GM18870 (cell line): ENCODE measurements around the gene GADD45B.

Experiments used
- ATAC-seq: cut with Tn5 transposase; IDR thresholded peaks from one replicate; pipeline ENCODE4 v1.9.1; 2021; ENCODE audit warnings: moderate library complexity; ENCODE audit not compliant: unreplicated experiment

The GADD45B gene, protein sequence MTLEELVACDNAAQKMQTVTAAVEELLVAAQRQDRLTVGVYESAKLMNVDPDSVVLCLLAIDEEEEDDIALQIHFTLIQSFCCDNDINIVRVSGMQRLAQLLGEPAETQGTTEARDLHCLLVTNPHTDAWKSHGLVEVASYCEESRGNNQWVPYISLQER

GRCh38 chr19:2475702-2476450 is at the start of gene GADD45B:
Gene GADD45B, plus strand, starts transcription at chr19:2476127. Its CDS starts 232 bp downstream, at chr19:2476359.
- ATAC-seq = peak; percentile 59

DNA sequence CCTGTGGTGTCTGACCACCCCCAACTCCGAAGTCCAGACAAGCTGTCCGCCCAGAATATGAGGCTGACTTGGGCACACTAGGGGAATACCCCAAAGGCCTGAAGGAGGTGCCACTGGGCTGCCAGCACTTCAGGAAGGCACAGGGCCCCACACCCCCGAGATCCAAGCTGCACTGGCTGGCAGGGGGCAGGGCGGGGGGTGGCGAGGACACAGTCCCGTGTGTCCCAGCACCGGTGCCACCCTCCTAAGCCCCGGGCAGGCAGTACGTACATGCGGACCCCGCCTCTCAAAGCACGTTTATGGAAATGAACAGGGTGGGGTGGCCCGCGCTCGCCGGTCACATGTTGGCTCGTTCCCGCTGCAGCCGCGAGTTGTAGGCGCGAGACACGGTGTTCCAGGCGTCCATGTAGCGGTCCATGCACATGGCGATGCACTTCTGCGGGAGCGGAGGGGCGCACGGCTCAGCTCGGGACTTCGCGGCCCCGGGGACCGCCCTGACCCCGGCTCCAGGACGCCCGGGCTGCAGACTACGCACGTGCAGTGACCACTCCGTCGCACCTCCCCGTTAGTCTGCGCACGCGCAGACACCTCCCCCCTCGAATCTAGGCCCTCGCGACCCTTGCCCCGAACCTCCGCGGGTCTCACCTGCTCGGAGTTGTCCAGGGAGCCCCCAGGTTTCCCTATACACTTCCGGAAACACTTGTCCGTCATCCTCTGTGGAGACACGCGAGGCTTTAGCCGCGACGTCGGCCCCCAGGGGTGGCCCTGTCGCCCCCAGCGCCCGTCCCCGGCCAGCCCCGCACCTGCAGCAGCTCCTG is 49.1 kb upstream of the GADD45B start:
- peak; percentile 6 for ATAC-seq

DNA sequence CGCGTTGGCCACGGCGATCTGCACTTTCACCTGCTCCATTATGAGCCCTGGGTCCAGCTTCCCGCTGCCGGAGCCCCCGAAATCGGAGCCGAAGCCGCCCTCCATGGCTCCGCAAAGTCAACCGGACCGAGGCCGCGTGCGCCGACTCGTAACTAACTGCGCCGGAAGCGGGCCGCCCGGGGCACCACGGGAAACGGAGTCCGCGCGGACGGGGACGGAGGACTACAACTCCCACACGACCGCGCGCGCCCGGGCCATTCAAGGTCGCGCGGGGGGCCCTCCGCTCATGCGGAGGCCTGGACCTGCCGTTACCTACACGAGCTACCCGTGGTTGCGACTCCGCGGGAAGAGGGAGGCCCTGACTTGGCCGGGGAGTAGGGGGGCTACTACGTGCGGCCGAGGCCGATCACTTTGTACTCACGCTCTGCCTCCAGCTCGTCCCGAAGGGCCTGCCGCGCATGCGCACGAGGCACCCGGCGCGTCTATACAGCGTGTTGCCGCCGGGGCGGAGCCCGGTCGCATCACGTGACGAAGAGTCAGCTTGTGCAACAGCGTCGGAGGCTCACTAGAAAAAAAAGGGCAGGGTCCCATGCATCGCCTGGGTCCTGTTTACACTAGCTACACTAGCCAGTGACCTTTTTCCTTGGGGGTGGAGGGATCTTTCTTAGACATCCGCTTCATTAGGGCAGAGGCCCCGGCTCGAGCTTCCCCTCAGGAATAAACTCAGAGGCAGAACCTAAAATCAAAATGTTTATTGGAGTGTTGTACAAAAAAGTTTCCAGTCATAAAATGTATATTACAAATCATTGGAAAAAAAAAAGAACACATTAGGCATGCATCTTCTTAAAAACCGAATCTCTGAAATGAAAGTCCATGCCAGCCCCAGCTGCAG is 48.3 kb upstream of the GADD45B start, which contains the start of gene TIMM13:
TIMM13 (minus strand) TSS at position 158 of the 892 bp plus-strand sequence; CDS start at position 105, 53 bp downstream.
- peak; percentile 59 for ATAC-seq

DNA sequence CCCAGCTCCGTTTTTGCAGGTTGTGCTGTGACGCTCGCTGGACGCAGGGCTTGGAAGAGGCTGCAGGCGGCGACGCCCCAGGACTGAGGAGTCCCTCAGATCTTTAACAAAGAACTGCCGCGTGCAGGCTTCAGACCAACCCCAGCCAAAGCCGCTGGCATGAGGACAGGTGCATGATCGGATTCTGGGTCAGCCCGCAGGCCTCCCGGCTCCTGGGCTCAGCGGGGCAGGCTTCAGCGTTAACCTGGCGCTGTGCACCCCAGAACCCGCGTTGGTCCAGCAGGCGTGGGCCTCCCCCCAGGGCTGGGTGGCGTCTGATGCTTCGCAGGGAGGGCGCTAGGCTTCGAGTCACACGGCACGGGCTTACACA is 47.6 kb upstream of the GADD45B start:
- ATAC-seq = no peak

DNA sequence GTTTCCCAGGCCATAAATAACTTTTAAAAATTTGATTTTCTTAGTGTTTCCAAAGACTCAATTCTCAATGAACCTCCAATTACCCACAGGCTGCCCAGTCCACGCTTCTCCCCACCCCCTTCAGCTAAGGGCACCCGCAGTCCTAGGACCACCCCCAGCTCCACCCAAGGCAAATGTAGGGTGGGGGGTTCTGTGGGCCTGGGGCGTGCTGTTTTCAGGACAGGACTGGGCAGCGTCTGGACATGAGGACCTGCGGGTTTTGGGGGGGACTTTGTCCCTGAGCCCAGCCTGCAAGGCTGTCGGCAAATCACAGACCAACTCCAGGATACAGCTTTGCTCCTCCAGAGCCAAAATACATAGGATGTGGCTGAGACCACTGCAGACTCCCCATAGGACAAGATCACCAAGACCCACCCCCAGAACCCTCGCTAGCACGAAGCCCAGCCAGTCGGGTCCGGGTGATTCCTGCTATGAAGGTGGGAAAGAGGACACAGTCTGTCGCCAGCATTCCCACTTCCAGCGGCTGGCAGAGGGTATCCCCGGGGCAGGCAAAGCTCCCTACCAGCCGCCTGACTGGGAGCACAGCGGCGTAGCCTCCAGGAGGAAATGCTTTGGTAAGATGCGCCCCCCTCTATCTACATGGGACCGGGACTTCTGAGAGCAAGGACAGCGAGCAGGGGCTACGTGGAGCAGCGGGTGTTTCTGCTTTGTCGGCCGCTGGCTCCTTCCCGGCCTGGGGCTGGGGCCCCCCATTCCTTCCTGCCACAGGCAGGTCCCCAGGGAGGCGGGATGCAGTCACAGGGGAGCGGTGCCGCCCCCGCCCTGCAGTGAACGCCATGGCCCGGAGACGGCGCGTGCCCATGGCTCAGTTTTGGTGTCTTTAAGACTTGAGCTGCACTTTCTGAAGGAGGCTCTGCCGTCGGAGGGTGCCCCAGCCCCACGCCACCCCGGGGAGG is 46.9 kb upstream of the GADD45B start:
- no peak for ATAC-seq

DNA sequence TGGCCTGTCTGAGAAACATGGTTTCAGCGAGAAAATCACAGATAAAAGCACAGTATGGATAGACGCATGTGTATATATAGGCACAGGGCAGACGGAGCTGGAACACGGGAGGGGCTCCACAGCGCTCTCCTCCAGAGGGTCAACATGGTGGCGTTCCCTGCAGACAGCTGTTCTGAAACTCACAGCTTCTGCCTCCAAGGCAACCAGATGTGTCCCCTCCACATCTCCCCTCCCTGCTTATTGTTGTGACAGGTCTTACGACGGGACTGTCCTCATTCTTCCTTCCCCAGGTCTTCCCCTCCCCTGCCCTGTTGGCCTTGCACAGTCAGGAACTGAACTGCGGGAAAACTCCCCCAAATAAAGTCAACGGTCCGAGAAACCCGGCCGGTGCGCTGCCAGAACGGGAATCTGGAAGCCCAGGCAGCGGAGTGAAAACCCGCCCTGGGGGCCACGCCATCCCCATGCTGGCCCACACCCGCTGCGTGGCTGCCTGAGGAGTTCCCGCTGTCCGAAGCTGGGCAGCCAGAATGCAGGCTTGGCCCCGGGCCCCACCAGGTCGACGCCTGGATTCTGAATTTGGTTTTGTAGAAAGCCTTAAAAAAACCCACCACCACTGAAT is 45.9 kb upstream of the GADD45B start:
- ATAC-seq = no peak

DNA sequence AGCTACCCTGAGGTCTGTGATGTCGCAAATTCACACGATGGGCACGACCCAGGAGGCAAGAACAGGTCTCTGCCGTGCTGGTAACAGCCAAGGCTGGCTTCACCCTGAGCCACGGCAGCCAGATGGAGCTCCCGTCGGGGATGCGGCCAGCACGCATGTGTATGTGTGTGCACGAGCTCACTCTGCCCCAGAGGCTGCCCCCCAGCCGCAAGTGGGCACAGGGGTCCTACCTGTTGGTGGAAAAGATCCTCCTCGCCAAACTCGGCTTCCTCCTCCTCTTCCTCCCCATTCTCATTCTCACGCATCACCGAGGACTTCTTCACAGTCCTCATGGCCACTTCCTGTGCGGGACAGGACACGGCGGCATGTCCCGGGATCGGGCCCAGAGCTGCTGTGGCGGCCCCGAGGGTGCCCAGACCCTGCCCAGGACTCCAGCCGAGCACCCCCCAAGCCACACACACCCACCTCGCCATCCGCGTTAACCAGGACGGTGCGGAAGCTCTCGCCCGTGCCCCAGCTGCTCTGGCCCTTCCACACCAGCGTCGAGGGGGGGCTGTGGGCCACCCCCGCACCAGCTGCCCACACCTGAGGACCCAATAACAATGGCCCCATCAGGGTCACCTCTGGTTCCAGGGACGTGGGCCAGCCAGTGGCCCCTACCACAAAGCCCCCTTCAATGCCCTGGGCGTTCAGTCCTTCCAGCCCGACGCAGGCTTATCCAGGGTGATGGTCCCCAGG is 44.4 kb upstream of the GADD45B start:
- ATAC-seq = no peak

- ATAC-seq = no peak
Observed at GRCh38 chr19:2432131-2432848, 43.6 kb upstream of the GADD45B start.

- no peak for ATAC-seq
Observed at GRCh38 chr19:2433854-2434253, 42.1 kb upstream of the GADD45B start.

DNA sequence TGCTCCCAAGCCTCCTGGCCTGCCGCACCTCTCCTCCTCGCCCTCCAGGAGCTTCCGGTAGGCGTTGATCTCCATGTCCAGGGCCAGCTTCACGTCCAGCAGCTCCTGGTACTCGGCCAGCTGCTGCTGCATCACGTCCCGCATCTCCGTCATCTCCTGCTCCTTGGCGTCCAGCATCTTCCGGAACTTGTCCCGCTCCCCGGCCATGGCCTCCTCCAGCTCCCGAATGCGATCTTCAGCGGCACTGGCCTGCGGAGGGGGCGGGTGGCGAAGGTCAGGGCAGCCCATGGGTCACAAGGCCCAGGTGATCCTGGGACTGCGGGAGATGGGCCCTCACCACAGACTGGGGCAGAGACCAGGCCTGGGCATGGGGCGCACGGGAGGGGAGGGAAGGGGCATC is 41.7 kb upstream of the GADD45B start:
- no peak for ATAC-seq

GRCh38 chr19:2434721-2435265 is 41.1 kb upstream of the GADD45B start:
- ATAC-seq = no peak

DNA sequence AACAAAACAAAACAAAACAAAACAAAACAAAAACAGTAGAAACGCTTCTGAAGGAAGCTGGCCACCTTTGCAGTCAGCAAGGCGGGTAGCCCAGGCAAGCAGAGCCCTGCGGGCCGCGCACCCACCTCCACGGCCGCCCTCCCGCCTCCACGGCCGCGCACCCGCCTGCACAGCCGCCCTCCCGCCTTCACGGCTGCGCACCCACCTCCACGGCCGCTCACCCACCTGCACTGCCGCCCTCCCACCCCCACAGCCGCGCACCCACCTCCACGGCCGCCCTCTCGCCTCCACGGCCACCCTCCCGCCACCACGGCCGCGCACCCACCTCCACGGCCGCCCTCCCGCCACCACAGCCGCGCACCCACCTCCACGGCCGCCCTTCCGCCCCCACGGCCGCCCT is 39.5 kb upstream of the GADD45B start:
- ATAC-seq = no peak

DNA sequence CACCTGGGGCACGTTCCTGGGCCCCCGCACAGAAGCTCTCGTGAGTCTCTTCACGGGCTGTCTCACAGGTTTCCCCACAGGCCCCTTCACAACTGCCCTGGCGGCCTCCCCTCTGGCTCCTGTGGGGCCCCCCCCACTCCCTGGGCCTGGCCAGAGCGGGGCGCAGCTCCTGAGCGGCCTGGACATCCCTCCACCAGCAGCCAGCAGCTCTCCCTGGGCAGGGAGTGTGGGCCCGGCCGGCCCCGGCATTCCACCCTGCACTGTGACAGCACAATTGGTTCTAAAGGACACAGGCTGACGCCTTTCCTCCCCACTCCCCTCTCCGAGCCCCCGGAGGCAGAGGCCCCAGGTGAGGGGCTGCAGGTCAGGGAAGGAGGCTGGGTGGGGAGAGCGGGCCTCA is 39.0 kb upstream of the GADD45B start:
- no peak for ATAC-seq

- no peak for ATAC-seq
Observed at GRCh38 chr19:2438178-2438577, 37.7 kb upstream of the GADD45B start.

DNA sequence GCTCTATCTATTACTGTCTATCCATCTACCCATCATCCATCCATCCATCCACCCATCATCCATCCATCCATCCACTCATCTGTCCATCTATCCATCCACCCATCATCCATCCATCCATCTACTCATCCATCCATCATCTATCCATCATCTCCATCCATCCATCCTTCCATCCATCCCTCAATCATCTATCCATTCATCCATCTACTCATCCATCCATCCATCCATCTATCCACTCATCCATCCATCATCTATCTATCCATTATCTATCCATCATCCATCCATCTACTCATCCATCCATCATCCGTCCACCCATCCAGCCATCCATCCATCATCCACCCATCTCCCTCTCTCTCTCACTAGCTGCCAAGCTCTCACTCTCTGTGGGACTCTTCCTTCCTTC is 35.4 kb upstream of the GADD45B start:
- no peak for ATAC-seq

GRCh38 chr19:2441096-2441752 is 34.7 kb upstream of the GADD45B start:
- ATAC-seq = no peak

DNA sequence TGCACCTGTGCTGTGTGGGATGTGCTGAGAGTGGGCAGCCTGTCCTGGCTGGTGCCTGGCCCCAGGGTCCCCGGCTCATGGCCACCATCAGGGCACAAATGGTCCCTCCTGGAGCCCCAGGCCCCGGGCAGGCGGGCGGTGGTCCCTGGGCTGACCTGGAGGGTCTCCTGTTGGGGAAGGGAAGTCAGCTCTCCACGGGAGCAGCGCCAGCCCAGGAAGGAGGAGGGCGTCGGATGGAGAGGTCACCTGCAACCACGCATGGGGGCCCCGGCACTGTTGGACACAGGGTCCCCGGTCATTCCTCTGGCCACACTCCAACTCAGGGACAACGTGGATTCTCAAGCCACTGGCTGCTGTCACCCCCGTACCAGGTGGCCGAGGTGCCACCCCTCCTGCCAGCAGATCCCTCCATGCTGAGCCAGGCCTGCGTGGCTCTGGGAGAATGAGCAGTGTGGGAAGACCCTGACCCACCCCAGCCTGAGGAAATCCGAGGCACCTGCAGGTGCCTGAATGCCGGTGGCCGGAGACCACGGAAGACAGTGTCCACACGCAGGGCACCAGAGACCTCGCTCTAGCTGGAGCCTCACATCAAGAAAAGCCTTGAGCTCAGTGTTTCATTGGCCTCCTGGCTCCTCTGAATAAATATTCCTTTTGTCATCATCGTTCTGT is 32.7 kb upstream of the GADD45B start:
- ATAC-seq = no peak
